ENCODE measurements around the gene ADH4.
"Not testable (repeated sequence)": the region's sequence is repeated elsewhere in the genome, so short reads cannot be mapped to it uniquely, and the experiment has no call there.

ADH4 gene

DNA sequence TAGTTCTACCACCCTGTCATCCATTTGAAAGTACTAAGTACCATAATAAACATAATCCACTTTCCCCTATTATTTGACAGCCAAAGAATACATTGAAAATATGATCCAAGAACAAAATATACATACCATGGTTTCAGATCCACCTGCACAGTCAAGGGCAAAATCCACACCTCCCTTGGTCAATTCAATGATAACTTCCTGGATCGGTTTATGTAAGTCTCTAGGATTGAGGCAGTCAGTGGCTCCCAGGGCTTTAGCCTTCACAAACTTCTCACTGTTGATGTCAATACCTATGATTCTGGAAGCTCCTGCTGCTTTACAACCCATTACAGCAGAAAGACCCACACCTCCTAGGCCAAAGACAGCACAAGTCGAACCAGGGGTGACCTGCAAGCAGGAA is 12.7 kb downstream of the ADH4 start:
- no peak for DNase-seq

DNA sequence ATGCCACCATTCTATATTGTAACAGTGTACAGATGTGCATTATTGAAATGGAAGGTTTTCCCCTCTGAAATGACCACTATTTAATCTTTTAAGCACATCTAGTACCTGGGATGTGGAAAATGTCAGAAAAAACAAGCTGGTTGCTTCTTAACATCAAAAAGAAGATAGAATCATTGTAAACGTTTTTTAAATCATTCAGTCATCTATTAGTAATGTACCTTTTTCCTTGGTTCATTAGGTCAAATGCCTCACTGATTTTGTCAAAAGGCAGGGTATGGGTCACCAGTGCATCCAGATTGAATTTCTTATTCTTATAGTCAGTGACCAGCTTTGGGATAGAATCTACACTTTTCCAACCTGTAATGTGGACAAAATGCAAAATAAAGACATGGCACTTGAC is 17.7 kb downstream of the ADH4 start:
- no peak for DNase-seq

DNA sequence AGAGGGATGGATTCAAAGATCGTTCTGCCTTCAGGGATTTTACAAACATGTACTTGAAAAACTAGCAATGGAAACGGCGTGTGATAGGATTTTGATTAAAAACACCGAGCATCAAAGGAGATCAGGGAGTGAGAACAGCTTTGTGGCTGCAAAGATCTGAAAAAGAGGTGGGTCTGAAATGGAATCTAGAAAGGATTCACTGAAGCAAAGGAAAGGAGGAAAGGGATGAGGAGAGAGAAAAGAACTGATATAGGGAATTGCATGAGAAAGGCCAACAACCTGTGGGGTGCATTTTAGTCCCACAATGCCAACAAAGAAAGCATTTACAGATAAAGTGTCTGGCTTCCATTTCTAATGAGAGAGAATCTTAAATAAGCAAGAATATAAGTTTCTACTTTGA is 23.1 kb downstream of the ADH4 start:
- DNase-seq, result no peak

DNA sequence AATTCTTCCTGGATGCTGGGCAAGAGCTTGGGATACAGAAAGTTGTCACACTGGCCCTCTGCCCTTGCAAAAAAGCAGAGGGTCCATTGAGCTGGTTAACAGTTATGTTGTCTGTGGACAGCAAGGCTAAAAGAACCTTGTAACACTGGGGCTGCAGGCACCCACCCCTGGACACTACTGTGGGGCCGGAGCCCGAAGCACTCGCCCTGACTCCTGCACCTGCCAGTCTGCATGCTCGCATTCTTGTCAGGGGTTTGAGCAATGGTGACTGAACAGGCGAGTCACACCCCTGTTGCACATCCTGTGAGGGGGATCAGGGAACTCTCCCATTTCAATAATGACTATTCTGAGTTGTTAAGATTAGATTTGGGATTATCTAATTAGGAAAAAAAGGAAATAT is 23.6 kb downstream of the ADH4 start:
- DNase-seq, result no peak

- peak; percentile 7 for DNase-seq
Measured at GRCh38 chr4:99117876-99118693, 26.0 kb downstream of the ADH4 start.

GRCh38 chr4:99117122-99117841 is 26.8 kb downstream of the ADH4 start:
- not testable (repeated sequence) for DNase-seq

- not testable (repeated sequence) for DNase-seq
Measured at GRCh38 chr4:99109286-99109685, 34.8 kb downstream of the ADH4 start.

DNA sequence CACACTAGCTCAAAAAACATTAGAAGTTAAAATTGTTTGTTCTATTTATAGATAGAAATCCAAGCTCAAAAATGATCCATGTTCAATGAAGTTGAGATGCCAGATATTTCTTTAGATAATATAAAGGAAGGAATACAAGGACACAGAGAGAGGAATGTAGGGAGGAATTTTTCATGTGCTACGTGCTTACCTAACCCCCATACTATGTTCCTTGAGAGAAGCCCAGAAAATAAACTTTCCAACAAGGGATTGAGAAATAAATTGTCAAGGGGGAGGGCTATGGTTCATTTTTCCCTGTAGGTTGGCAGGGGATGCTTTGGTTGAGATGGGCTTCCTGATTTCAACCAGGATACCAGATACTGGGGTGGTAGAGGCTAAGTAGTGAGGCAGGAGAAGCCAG is 39.9 kb downstream of the ADH4 start:
- no peak for DNase-seq

DNA sequence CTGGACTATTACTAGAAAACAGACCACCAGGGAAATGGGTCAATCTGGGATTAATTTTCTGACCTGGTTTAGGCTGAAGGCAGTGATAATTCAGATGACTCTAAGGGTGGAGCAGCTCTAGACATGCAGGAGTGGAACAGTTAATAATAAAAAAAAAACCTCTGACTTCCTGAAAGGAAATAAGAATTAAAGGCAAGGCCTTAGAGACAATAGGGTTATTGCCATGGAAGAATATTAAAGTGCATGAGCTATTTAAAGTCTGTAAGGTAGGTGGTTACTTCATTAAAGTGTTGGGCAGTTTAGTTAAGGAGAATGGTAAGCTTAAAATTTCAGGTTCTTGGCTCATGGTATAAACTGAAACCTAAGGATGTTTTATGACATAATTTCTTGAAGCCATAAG is 40.9 kb downstream of the ADH4 start:
- DNase-seq, result no peak

DNA sequence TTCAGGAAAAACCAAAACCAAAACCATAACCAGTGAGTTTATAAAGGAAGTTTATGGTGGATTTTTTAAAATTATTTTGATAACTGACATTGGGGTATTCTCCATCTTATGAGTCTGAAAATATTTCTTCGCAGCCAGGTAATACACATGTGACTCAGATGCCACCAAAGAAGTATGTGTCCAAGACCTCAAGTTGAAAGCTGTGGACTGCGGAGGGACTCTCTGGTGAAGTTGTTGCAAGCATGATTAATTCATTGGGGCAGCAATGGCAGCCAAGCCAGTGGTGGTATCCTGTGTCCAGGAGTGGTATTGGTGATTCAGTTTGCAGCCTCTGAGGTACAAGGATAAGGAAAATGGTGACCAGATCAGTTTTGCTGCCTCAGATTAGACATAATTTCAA is 41.5 kb downstream of the ADH4 start:
- no peak for DNase-seq

DNA sequence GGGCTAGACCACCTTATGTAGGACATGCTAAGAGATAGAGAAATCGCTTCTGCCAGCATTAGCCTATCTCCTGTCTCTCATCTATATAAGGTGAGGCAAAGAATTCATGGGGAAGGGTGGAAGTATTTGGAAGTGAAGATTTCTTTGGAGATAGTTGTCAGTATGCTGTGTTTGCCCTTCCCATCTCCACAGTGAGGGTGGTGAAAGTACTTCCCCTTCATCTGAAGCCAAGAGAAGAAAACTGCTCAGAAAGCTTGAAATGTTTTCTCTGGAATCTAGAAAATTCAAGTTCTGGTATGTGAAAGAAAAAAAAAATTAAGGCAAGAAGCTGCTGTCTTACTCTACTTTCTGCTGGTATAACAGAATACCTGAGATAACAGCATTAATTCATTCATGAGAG is 43.2 kb downstream of the ADH4 start:
- no peak for DNase-seq

GRCh38 chr4:99099814-99100213 is 44.3 kb downstream of the ADH4 start:
- not testable (repeated sequence) for DNase-seq

DNA sequence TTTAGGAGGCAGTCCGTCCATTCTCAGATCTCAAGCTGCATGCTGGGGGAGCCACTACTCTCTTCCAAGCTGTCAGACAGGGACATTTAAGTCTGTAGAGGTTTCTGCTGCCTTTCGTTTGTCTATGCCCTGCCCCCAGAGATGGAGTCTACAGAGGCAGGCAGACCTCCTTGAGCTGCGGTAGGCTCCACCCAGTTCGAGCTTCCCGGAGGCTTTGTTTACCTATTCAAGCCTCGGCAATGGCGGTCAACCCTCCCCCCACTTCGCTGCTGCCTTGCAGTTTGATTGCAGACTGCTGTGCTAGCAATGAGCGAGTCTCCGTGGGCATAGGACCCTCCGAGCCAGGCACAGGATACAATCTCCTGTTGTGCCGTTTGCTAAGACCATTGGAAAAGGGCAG is 44.8 kb downstream of the ADH4 start:
- DNase-seq, result no peak

GRCh38 chr4:99091841-99092240 is 52.3 kb downstream of the ADH4 start:
- DNase-seq, result not testable (repeated sequence)

DNA sequence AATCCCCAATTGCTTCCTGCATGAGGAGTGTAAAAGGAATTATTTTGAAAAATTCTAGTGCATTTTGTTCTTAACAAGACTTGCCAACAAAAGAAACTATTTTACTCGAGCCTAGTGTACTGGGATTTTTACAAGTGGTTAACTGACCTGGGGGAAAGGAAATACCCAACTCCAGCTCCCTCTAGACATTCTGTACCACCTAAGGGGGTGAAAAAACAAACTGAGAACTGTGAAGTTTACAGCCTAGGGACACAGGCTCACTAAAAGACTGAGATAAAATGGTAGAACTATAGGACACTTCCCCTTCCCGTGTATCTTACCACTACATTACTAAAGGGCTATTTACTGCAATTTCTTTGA is 52.9 kb downstream of the ADH4 start:
- no peak for DNase-seq

DNA sequence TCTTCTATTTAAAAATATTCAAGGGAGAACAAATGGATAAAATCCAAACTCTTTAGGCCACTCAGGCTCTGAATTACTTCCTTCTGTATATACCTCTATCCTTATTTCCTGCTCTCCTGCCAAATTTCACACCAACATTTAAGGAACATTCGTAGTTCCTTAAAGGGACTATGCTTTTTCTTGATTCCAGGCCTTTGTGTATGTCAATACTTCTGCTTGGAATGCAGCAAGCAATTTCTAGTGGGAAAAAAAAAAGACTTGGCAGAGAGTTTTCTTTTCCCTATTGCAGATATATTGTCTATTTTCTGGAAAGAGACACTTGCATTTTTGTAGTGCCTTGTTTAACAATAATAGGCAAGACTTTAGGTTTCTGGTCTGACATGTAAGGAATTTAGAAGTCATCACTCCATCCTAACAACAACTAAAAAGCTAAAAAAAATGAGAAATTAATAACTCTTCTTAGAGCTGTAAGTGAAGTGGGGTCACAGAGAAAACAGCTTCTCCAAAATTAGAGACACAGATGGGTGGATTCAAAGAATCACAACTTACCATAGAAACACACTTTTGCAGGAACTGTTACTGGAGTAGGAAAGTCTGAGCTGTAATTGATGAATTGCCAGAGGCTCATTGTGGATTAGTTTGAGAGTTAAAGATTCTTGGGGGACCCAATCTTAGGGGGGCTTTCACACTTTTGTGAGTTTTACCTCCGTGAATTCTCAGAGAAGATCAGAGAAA is 53.4 kb downstream of the ADH4 start:
- DNase-seq, result no peak

DNA sequence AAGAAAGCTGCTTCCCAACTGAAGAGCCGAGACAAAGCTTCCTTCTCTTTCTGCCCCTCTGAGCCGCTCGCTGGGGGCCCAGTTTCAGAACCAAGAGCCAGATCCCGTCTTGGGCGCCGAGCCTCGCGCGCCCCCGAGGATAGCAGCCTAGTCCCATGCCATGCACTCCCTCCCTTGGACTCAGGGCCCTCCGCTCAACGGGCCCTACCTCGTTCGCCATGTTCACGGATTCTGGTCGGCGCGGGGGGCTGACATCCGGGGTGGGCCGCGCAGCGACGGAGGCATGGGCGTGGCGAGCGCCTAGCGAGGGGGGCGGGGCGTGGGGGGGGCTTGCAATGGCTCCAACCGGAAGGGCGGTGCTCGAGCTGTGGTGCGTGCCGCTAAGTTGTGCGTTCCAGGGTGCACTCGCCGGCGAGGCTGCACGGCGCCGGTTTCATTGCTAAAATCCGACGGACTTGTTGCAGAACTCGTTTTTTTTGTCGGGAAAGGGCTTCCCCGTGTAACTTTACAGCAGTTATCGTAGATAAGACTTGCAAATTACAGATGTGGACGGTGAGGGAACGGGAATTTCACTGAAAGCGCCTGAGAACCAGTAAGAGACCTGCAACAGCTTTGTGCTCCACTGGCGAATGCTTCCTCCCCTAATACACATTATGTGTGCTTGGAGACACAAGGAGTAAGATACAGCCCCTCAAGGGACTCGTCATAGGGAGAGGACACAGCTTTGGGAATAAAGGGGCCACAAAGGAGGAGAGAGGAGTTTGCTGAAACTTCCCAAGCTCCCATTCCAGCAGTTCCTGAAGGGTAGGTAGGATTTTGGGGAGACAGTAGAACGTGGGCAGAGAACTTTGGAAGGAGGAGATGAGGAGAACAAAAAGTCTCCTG is 55.4 kb downstream of the ADH4 start, which contains the start of gene ADH5:
TSS of gene ADH5 (minus strand) at position 308 of the 885 bp plus-strand sequence. CDS start at position 220, 88 bp downstream.
- peak; percentile 72 for DNase-seq

GRCh38 chr4:99088023-99088449 is 56.1 kb downstream of the ADH4 start:
- peak; percentile 39 for DNase-seq

DNA sequence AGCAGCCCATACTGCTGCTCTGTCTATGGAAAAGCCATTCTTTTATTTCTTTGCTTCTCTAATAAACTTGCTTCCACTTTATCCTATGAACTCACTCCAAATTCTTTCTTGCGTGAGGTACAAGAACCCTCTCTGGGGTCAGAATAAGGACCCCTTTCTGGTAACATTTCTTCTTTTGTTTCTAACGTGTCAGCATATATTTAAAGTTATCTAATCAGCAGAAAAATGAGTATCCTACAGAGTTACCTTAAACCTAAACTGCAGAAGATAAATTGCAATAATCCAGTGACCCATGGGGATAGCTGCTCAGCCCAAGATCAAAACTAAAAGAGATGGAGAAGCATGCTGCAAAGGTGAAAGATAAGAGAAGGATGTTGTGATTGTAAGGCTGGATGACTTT is 59.5 kb downstream of the ADH4 start:
- DNase-seq, result no peak

DNA sequence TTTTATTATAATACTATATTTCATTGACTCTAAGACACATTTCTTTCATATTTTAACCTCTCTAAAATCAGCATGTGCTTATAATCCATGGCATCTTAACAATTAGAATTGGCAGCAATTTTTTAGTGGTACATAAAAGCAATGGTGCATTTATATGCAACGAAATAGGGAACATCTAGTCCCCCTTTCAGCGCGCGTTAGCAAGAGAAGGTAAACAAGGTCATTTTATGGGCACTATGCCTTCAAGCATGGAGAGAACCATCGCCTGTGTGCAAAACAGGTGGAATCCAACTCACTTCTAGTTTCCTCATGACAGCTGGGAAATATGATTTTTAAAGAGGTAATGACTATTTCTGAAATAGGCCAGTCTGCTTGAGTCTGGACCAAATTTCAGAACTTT is 61.9 kb downstream of the ADH4 start:
- no peak for DNase-seq

DNA sequence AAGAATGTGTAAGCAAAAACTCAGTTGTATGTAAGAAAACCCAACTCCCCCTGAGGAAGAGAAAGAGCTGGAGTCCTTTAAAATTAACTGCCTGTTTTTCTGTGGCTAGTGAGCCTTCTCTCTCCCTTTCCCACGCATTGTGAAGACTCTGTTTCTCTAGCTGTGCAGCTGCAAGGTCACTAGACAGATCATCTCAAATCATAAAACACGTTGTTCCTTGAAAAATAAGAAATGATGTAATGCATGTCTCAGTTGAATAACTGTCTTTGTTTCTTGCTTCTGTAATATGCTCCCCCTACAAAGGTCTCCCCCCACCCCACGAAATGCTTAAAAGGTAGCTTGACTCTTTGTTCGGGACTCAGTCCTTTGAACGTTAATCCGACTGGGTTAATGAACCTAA is 63.2 kb downstream of the ADH4 start:
- not testable (repeated sequence) for DNase-seq

- DNase-seq, result no peak
Measured at GRCh38 chr4:99079625-99080295, 64.3 kb downstream of the ADH4 start.

Measured in kidney glomerular epithelial cell (primary cell).